ENCODE results near the gene GPHN. TPM values are rescaled to one million over a fixed set of nuclear protein-coding genes. Genes with fewer than 3 reads are reported as not detected.

Gene GPHN
- total RNA-seq, 4 donors from 2014 or later = 14.4 to 32.7 (median 21.1) TPM

- TF ChIP-seq POLR2A (IDR thresholded peaks at IDR 0.05) (no peak), CTCF (IDR thresholded peaks at IDR 0.05) (no peak)
- Histone ChIP-seq H3K9me3 (no peaks in the 10 kb centered on the region), H3K4me3 (replicated peaks in 1 of 3) (no peak overlapping the region), H3K4me1 (no peaks in the 10 kb centered on the region), H3K27me3 (no peaks in the 10 kb centered on the region), H3K36me3 (no peaks in the 10 kb centered on the region), H3K27ac (no peak overlapping the region)
- intact Hi-C loops (cut with DNase I) = no loop called here
- DNase-seq = no peak
- 91 to 92% methylated on average over 1 of the region's 1 CpG for WGBS, 2 donors
Measured at GRCh38 chr14:66645716-66646115, 137.8 kb downstream of the GPHN start.

DNA sequence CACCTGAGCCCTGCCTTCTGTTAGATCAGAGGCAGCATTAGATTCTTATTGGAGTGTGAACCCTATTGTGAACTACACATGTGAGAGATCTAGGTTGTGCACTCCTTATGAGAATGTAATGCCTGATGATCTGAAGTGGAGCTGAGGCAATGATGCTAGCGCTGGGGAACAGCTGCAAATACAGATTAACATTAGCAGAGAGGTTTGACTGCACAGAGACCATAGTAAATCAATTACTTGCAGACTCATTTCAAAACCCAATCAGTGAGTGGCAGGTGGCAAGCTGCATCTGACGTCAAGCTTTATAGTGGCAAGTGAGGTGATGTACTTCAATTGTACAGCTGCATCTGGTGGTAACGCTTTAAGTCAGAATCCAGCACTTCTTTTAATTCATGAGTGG, 141.6 kb downstream of the GPHN start:
- H3K4me1 ChIP-seq = no peaks in the 10 kb centered on the region
- TF ChIP-seq CTCF (IDR thresholded peaks at IDR 0.05) (no peak), POLR2A (IDR thresholded peaks at IDR 0.05) (no peak)
- WGBS, 2 donors = 94 to 97% methylated on average over 3 of the region's 3 CpGs
- no peaks in the 10 kb centered on the region for H3K9me3 ChIP-seq
- intact Hi-C loops (cut with DNase I) = no loop called here
- no peak for DNase-seq
- no peaks in the 10 kb centered on the region for H3K36me3 ChIP-seq
- H3K27me3 ChIP-seq = no peaks in the 10 kb centered on the region
- H3K4me3 ChIP-seq (replicated peaks in 1 of 3) = no peak overlapping the region
- H3K27ac ChIP-seq = no peak overlapping the region

GRCh38 chr14:66650491-66650911, 142.6 kb downstream of the GPHN start:
- Histone ChIP-seq H3K36me3 (no peaks in the 10 kb centered on the region), H3K27ac (no peak overlapping the region), H3K4me3 (replicated peaks in 1 of 3) (no peak overlapping the region), H3K9me3 (no peaks in the 10 kb centered on the region), H3K4me1 (no peaks in the 10 kb centered on the region), H3K27me3 (no peaks in the 10 kb centered on the region)
- WGBS, 2 donors = 73 to 78% methylated on average over 3 of the region's 3 CpGs
- no peak for TF ChIP-seq CTCF (IDR thresholded peaks at IDR 0.05)
- no peak for TF ChIP-seq POLR2A (IDR thresholded peaks at IDR 0.05)
- DNase-seq = no peak
- intact Hi-C loops (cut with DNase I) = no loop called here

DNA sequence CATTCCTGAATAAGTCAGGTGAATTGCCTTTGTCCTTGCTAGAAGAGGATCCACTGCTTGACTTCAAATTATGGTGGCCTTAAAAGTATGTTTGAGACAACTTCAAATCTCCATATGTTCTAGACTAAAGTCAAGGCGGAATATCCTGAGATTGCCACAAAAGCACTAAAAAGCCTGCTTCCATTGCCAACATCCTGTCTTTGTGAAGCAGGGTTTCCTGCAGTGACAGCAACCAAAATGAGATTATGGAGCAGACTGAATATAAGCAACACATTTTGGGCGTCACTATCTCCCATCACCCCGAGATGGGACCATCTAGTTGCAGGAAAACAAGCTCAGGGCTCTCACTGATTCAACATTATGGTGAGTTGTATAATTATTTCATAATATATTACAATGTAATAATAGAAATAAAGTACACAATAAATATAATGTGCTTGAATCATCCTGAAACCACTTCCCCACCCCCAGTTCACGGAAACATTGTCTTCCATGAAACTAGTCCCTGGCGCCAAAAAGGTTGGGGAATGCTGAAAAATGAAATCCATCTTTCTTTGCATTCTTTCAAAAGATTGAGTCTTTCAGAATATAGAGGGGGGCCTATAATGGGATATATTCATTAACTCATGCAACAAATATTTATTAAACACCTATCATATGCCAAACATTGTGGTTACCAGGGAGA, 143.7 kb downstream of the GPHN start:
- Histone ChIP-seq H3K4me3 (replicated peaks in 1 of 3) (no peak overlapping the region), H3K27me3 (no peaks in the 10 kb centered on the region), H3K36me3 (no peaks in the 10 kb centered on the region), H3K4me1 (no peaks in the 10 kb centered on the region), H3K9me3 (no peaks in the 10 kb centered on the region), H3K27ac (no peak overlapping the region)
- WGBS, 2 donors = 89 to 92% methylated on average over 5 of the region's 5 CpGs
- intact Hi-C loops (cut with DNase I) = no loop called here
- no peak for DNase-seq
- no peak for TF ChIP-seq POLR2A (IDR thresholded peaks at IDR 0.05)
- no peak for TF ChIP-seq CTCF (IDR thresholded peaks at IDR 0.05)

- no peak for DNase-seq
- intact Hi-C loops (cut with DNase I) = no loop called here
- Histone ChIP-seq H3K4me1 (no peaks in the 10 kb centered on the region), H3K4me3 (replicated peaks in 1 of 3) (no peak overlapping the region), H3K27ac (no peak overlapping the region), H3K36me3 (no peaks in the 10 kb centered on the region), H3K27me3 (no peaks in the 10 kb centered on the region), H3K9me3 (no peaks in the 10 kb centered on the region)
- WGBS, 2 donors = 84 to 96% methylated on average over 3 of the region's 3 CpGs
- TF ChIP-seq POLR2A (IDR thresholded peaks at IDR 0.05) (no peak), CTCF (IDR thresholded peaks at IDR 0.05) (no peak)
Measured at GRCh38 chr14:66652525-66653106, 144.7 kb downstream of the GPHN start.

Measured in thyroid gland (tissue), 4 donors.